B cell (primary cell): ENCODE measurements around the gene UBFD1. TPM values are rescaled to one million over a fixed set of nuclear protein-coding genes. Genes with fewer than 3 reads are reported as not detected.

ENCODE experiments used
- ATAC-seq: fragments of 200-7000 bp; cut with Tn5 transposase; one replicate; pipeline ENCODE4 v1.10.0; 2021; ENCODE audit warnings: low read depth, mild to moderate bottlenecking, moderate number of reproducible peaks, moderate library complexity
- CTCF ChIA-PET: fragments of 350-600 bp; sonication (Branson Sonifier 250); formaldehyde crosslinking; loops from one replicate; lab custom pipeline; 2021; ENCODE audit warnings: antibody characterized with exemption, inconsistent platforms; lab: Charles Lee
- POLR2A ChIA-PET: fragments of 350-600 bp; sonication (Branson Sonifier 250); formaldehyde crosslinking; loops from one replicate; lab custom pipeline; 2021; ENCODE audit warnings: antibody characterized with exemption; lab: Charles Lee
- DNase-seq: peaks from one replicate; pipeline ENCODE4 v3.0.0; 2013
- H2AFZ ChIP-seq: 2 replicates; pipeline ENCODE4 v1.6.1; 2012; ENCODE audit warnings: mild to moderate bottlenecking, low read depth, low read length; ENCODE audit not compliant: insufficient read depth, poor library complexity, severe bottlenecking
- H3K27ac ChIP-seq, 2 donors: 1 replicate in 1 of 2; 2 replicates in 1 of 2; pipeline ENCODE4 v1.5.1; 2012 to 2013; ENCODE audit warnings: low read length in 2 of 2, mild to moderate bottlenecking in 2 of 2, moderate library complexity in 1 of 2
- H3K27me3 ChIP-seq, 4 experiments: fragments of 200-600 bp in 1 of 4; sonication (generic) in 1 of 4; replicated peaks in 1 of 4; 1 replicate in 2 of 4; 2 replicates in 2 of 4; pipeline versions ENCODE4 v1.6.1 to v1.7.0; 2013 to 2016; ENCODE audit warnings: low read length in 3 of 4, mild to moderate bottlenecking in 2 of 4, mixed read lengths in 1 of 4, moderate library complexity in 1 of 4; ENCODE audit not compliant: insufficient read depth in 4 of 4, control insufficient read depth in 3 of 4; ENCODE audit errors: control extremely low read depth in 1 of 4
- H3K36me3 ChIP-seq, 2 experiments: replicated peaks in 1 of 2; 1 replicate in 1 of 2; 2 replicates in 1 of 2; pipeline versions ENCODE4 v1.6.1 to v1.7.1; 2013; ENCODE audit warnings: low read length in 1 of 2; ENCODE audit not compliant: insufficient read depth in 2 of 2, control insufficient read depth in 1 of 2; ENCODE audit errors: control extremely low read depth in 1 of 2, extremely low read depth in 1 of 2
- H3K4me1 ChIP-seq, 2 donors: fragments of 200-600 bp in 1 of 2; sonication (generic) in 1 of 2; 1 replicate in 1 of 2; 2 replicates in 1 of 2; pipeline versions ENCODE4 v1.5.1 to v1.6.1; 2013 to 2017; ENCODE audit warnings: low read length in 2 of 2; ENCODE audit not compliant: control insufficient read depth in 2 of 2, insufficient read depth in 2 of 2
- H3K4me2 ChIP-seq: replicated peaks from 2 replicates; pipeline ENCODE3; 2012; ENCODE audit warnings: mild to moderate bottlenecking, low read depth, low read length; ENCODE audit not compliant: poor library complexity, severe bottlenecking
- H3K4me3 ChIP-seq, 5 experiments: fragments of 200-600 bp in 1 of 5; sonication (generic) in 1 of 5; 1 replicate in 3 of 5; 2 replicates in 2 of 5; pipeline versions ENCODE4 v1.5.1 to v1.7.0; 2011 to 2016; ENCODE audit warnings: low read length in 4 of 5, mild to moderate bottlenecking in 4 of 5, low read depth in 2 of 5, control low read depth in 1 of 5, moderate library complexity in 1 of 5; ENCODE audit not compliant: insufficient read depth in 1 of 5; ENCODE audit errors: control extremely low read depth in 1 of 5, extremely low read depth in 1 of 5
- H3K79me2 ChIP-seq: fragments of 200-600 bp; sonication (generic); one replicate; pipeline ENCODE4 v1.6.0; 2016; ENCODE audit warnings: low read length; ENCODE audit not compliant: control insufficient read depth, insufficient read depth
- H3K9ac ChIP-seq: fragments of 200-600 bp; sonication (generic); 2 replicates; pipeline ENCODE4 v1.6.1; 2017; ENCODE audit warnings: mild to moderate bottlenecking, low read length, moderate library complexity
- H3K9me3 ChIP-seq, 3 donors: one replicate each; pipeline versions ENCODE4 v1.6.1 to v1.7.1; 2013; ENCODE audit warnings: low read length in 2 of 3; ENCODE audit not compliant: control insufficient read depth in 2 of 3, insufficient read depth in 1 of 3; ENCODE audit errors: control extremely low read depth in 1 of 3
- H4K20me1 ChIP-seq: 2 replicates; pipeline ENCODE4 v1.6.0; 2012; ENCODE audit warnings: mild to moderate bottlenecking, low read length; ENCODE audit not compliant: insufficient read depth, control insufficient read depth, poor library complexity, severe bottlenecking
- H3K27ac Mint-ChIP-seq: one replicate; pipeline ENCODE4 v1.8.0; 2021; ENCODE audit warnings: mixed read lengths
- H3K27me3 Mint-ChIP-seq: one replicate; pipeline ENCODE4 v1.8.0; 2021; ENCODE audit warnings: mixed read lengths
- H3K4me1 Mint-ChIP-seq: one replicate; pipeline ENCODE4 v1.8.0; 2021; ENCODE audit warnings: mixed read lengths
- H3K4me3 Mint-ChIP-seq: one replicate; pipeline ENCODE4 v1.8.0; 2021; ENCODE audit warnings: mixed read lengths
- H3K9me3 Mint-ChIP-seq: one replicate; pipeline ENCODE4 v1.8.0; 2022; ENCODE audit warnings: mixed read lengths; ENCODE audit not compliant: insufficient read depth
- CTCF ChIP-seq: fragments of 200-600 bp; IDR thresholded peaks from one replicate; pipeline ENCODE4 v1.8.0; 2022; ENCODE audit warnings: antibody characterized with exemption, mild to moderate bottlenecking
- EZH2 ChIP-seq: IDR thresholded peaks from 2 replicates; pipeline ENCODE4 v1.6.1; 2012; ENCODE audit warnings: borderline replicate concordance, low read depth, mild to moderate bottlenecking, moderate library complexity, low read length; ENCODE audit not compliant: insufficient read depth, poor library complexity, severe bottlenecking
- WGBS: methylation state at CpG from one replicate; pipeline ENCODE4 v1.1.5; 2013; ENCODE audit warnings: missing lambda C conversion rate; ENCODE audit not compliant: insufficient coverage; 5-methylcytosine and 5-hydroxymethylcytosine counted together
- intact Hi-C: fragments of 100-400 bp; cut with micrococcal nuclease; formaldehyde crosslinking; loops from one replicate; pipeline ENCODE4 v1.10.0; 2022
- polyA plus RNA-seq: library from polyadenylated mRNA; depleted of rRNA; stranded (reverse); fragments of >200 nt; gene quantifications from 2 replicates; pipeline ENCODE4 v1.2.3, GENCODE V29; 2012
- total RNA-seq, 2 donors: library from RNA; stranded (reverse); fragments of 120-200 nt in 1 of 2; gene quantifications; 1 replicate in 1 of 2; 2 replicates in 1 of 2; pipeline versions ENCODE4 v1.2.3 to v1.2.4, GENCODE V29; 2013 to 2022

Gene UBFD1
- total and polyA plus RNA-seq, 2 donors (not counting 1 experiment from before 2014, with no cell fraction given), result 12.8 to 49.2 TPM

GRCh38 chr16:23564575-23565363, 7.2 kb downstream of the UBFD1 start:
- POLR2A ChIA-PET, result no interaction called here
- H3K9me3 Mint-ChIP-seq, result no peaks in the 10 kb centered on the region
- Histone ChIP-seq H3K4me2 (no peak overlapping the region), H3K27ac (no peak overlapping the region), H3K4me3 (no peak overlapping the region), H3K9me3 (no peaks in the 10 kb centered on the region), H3K27me3 (no peaks in the 10 kb centered on the region), H3K79me2 (peaks cover 19% of the 10 kb centered on the region), H3K4me1 (peaks cover 2 to 10% of the 10 kb centered on the region in 2 donors), H4K20me1 (no peaks in the 10 kb centered on the region), H3K9ac (no peak overlapping the region), H3K36me3 (peaks cover 3 to 79% of the 10 kb centered on the region in 2 experiments), H2AFZ (no peak overlapping the region)
- H3K27ac Mint-ChIP-seq, result no peak overlapping the region
- DNase-seq (no peak), ATAC-seq (no peak)
- intact Hi-C loops, result no loop called here
- 98% methylated on average over 5 of the region's 9 CpGs for WGBS
- TF ChIP-seq CTCF (no peak), EZH2 (no peak)
- H3K4me1 Mint-ChIP-seq, result peaks cover 7% of the 10 kb centered on the region
- no peaks in the 10 kb centered on the region for H3K27me3 Mint-ChIP-seq
- no peak overlapping the region for H3K4me3 Mint-ChIP-seq
- CTCF ChIA-PET, result no interaction called here

GRCh38 chr16:23566724-23567123, 9.2 kb downstream of the UBFD1 start:
- H4K20me1 ChIP-seq, result no peaks in the 10 kb centered on the region
- no peak overlapping the region for H2AFZ ChIP-seq
- no peak overlapping the region for H3K4me2 ChIP-seq
- H3K9ac ChIP-seq, result no peak overlapping the region
- intact Hi-C loops, result no loop called here
- no peaks in the 10 kb centered on the region for H3K9me3 ChIP-seq
- ATAC-seq (no peak), DNase-seq (no peak)
- Mint-ChIP-seq H3K9me3 (no peaks in the 10 kb centered on the region), H3K27ac (no peak overlapping the region), H3K27me3 (no peaks in the 10 kb centered on the region), H3K4me3 (no peak overlapping the region), H3K4me1 (peaks cover 21% of the 10 kb centered on the region)
- H3K27ac ChIP-seq, result no peak overlapping the region
- CTCF ChIA-PET, result interaction anchor here (1.1 kb wide), 1 partner anchor 9 kb away, joined by 3 read pairs; no protein-coding TSS in a partner anchor
- H3K36me3 ChIP-seq, result peaks cover 1 to 60% of the 10 kb centered on the region in 2 experiments
- no peak overlapping the region for H3K4me3 ChIP-seq
- peaks cover 20 to 28% of the 10 kb centered on the region in 2 donors for H3K4me1 ChIP-seq
- no peak for TF ChIP-seq EZH2
- TF ChIP-seq CTCF, result no peak
- POLR2A ChIA-PET, result no interaction called here
- 98% methylated on average over 6 of the region's 8 CpGs for WGBS
- peaks cover 10% of the 10 kb centered on the region for H3K79me2 ChIP-seq
- H3K27me3 ChIP-seq, result no peaks in the 10 kb centered on the region
